Prostate gland (tissue), 2 donors: ENCODE data around the gene GRB10. TPM values are rescaled to one million over a fixed set of nuclear protein-coding genes. Genes with fewer than 3 reads are reported as not detected.
A peak's percentile ranks its signal among the peaks of the same experiment; 100 is the strongest.

ENCODE experiments used
- DNase-seq: peaks from one replicate; pipeline ENCODE4 v3.0.0-alpha.2; 2019; ENCODE audit warnings: low spot score
- H3K27ac ChIP-seq, 2 donors: fragments of 200-600 bp; sonication (generic); 2 replicates each; pipeline ENCODE4 v1.5.1; 2017 to 2019
- H3K27me3 ChIP-seq: fragments of 200-600 bp; sonication (generic); replicated peaks from 2 replicates; pipeline ENCODE4 v1.5.1; 2019; ENCODE audit not compliant: insufficient read depth
- H3K36me3 ChIP-seq, 2 donors: fragments of 200-600 bp; sonication (generic); 1 replicate in 1 of 2; 2 replicates in 1 of 2; pipeline versions ENCODE4 v1.5.1 to v1.8.1; 2017 to 2019
- H3K4me1 ChIP-seq: fragments of 200-600 bp; sonication (generic); replicated peaks from 2 replicates; pipeline ENCODE4 v1.5.1; 2019
- H3K4me3 ChIP-seq, 2 donors: fragments of 200-600 bp; sonication (generic); 2 replicates each; pipeline ENCODE4 v1.5.1; 2017 to 2019
- H3K9me3 ChIP-seq: fragments of 200-600 bp; sonication (generic); 2 replicates; pipeline ENCODE4 v1.5.1; 2017
- POLR2A ChIP-seq: fragments of 450-650 bp; IDR thresholded peaks from one replicate; pipeline ENCODE4 v1.6.1; 2016; ENCODE audit warnings: antibody characterized with exemption, mild to moderate bottlenecking
- POLR2AphosphoS5 ChIP-seq: sonication (generic); formaldehyde crosslinking; IDR thresholded peaks from one replicate; pipeline ENCODE4 v1.6.1; 2017; ENCODE audit warnings: antibody characterized with exemption
- WGBS: methylation state at CpG from one replicate; pipeline ENCODE4 v1.1.5; 2018; 5-methylcytosine and 5-hydroxymethylcytosine counted together
- intact Hi-C: fragments of 100-400 bp; cut with DNase I; formaldehyde crosslinking; loops from one replicate; pipeline ENCODE4 v1.14.2; 2022
- total RNA-seq, 2 donors: library from RNA; depleted of rRNA; stranded (reverse); fragments of >200 nt; gene quantifications; one replicate each; pipeline ENCODE4 v1.1.0, GENCODE V29; 2016
- TF ChIP-seq, protein P1 (sequence below), 4 experiments: fragments of 200-600 bp in 2 of 4; fragments of 450-650 bp in 2 of 4; sonication (generic) in 2 of 4; IDR thresholded peaks; 1 replicate in 3 of 4; 2 replicates in 1 of 4; pipeline ENCODE4 v1.5.1; 2016 to 2019; ENCODE audit warnings: antibody characterized with exemption in 4 of 4, mild to moderate bottlenecking in 2 of 4, moderate library complexity in 2 of 4

Gene GRB10
- total RNA-seq, 2 donors from 2014 or later, result 54.3 to 63.1 TPM

DNA sequence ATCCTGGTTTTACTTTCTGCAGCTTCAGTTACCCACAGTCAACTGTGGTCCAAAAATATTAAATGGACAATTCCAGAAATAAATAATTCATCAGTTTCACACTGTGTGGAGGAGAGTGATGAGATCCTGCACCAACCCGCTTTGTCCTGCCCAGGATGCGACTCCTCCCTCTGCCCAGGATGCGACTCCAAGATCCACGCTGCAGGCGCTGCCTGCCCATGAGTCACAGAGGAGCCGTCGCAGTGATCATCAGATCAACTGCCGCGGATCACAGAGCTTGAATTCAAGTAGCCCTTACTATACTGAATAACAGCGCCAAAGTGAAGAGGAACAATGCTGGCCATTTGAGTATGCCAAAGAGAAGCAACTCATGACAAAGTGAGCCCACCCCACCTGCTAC lies 61.5 kb downstream of the GRB10 start:
- Histone ChIP-seq H3K4me1 (peaks cover 2% of the 10 kb centered on the region), H3K4me3 (no peak overlapping the region), H3K36me3 (no peaks in the 10 kb centered on the region), H3K27me3 (no peaks in the 10 kb centered on the region), H3K27ac (no peak overlapping the region), H3K9me3 (no peaks in the 10 kb centered on the region)
- DNase-seq, result peak; percentile 4
- intact Hi-C loops, result no loop called here
- no peak for TF ChIP-seq POLR2AphosphoS5
- 80% methylated on average over 10 of the region's 10 CpGs for WGBS

DNA sequence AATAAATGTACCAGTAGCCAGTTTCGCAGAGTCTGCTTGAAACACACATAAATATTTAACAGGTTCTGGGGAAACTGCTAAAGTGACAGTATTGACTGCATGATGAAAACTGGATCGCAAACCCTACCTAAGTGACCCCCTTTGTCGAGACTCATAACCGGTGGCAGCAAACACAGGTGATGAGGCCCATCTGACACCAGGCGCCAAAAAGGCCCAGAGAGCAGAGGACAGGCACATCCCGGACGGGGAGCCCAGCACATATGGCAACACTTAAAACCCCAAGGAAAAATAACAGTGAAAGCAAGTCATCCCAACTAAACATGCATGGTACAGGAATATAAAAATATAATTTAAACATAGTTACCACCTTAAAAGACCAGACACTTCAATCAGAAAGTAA lies 62.4 kb downstream of the GRB10 start:
- Histone ChIP-seq H3K36me3 (no peaks in the 10 kb centered on the region), H3K9me3 (no peaks in the 10 kb centered on the region), H3K4me3 (no peak overlapping the region), H3K4me1 (peaks cover 5% of the 10 kb centered on the region), H3K27me3 (no peaks in the 10 kb centered on the region), H3K27ac (no peak overlapping the region)
- peak; percentile 3 for DNase-seq
- TF ChIP-seq POLR2A, result no peak
- TF ChIP-seq, protein P1, sequence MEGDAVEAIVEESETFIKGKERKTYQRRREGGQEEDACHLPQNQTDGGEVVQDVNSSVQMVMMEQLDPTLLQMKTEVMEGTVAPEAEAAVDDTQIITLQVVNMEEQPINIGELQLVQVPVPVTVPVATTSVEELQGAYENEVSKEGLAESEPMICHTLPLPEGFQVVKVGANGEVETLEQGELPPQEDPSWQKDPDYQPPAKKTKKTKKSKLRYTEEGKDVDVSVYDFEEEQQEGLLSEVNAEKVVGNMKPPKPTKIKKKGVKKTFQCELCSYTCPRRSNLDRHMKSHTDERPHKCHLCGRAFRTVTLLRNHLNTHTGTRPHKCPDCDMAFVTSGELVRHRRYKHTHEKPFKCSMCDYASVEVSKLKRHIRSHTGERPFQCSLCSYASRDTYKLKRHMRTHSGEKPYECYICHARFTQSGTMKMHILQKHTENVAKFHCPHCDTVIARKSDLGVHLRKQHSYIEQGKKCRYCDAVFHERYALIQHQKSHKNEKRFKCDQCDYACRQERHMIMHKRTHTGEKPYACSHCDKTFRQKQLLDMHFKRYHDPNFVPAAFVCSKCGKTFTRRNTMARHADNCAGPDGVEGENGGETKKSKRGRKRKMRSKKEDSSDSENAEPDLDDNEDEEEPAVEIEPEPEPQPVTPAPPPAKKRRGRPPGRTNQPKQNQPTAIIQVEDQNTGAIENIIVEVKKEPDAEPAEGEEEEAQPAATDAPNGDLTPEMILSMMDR (IDR thresholded peaks at IDR 0.05), result no peak
- TF ChIP-seq POLR2AphosphoS5, result no peak
- WGBS, result 58% methylated on average over 7 of the region's 7 CpGs
- intact Hi-C loops, result no loop called here

DNA sequence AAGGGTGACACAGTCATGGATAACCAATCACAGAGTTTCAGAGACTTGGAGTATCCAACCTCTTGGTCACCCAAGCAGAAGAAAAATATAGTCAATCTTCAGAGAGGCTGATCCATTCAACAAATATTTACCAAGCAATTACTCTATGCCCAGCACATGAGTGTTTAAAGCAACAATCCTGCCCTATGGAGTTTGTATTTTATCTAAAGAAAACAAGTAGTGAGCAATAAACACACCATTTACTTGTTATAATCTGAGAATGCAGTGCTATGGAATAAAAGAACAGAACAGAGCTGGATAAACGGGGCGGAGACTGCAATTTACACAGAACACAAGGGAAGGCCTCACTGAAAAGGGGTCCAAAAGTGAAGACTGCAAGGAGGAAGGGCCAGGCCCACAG lies 63.8 kb downstream of the GRB10 start:
- Histone ChIP-seq H3K9me3 (no peaks in the 10 kb centered on the region), H3K4me1 (peaks cover 5% of the 10 kb centered on the region), H3K4me3 (no peak overlapping the region), H3K27me3 (no peaks in the 10 kb centered on the region), H3K27ac (no peak overlapping the region), H3K36me3 (no peaks in the 10 kb centered on the region)
- WGBS, result 65% methylated on average over 2 of the region's 2 CpGs
- intact Hi-C loops, result no loop called here
- no peak for TF ChIP-seq POLR2AphosphoS5
- TF ChIP-seq, protein P1 (IDR thresholded peaks at IDR 0.05), result no peak
- TF ChIP-seq POLR2A, result no peak
- DNase-seq, result no peak

DNA sequence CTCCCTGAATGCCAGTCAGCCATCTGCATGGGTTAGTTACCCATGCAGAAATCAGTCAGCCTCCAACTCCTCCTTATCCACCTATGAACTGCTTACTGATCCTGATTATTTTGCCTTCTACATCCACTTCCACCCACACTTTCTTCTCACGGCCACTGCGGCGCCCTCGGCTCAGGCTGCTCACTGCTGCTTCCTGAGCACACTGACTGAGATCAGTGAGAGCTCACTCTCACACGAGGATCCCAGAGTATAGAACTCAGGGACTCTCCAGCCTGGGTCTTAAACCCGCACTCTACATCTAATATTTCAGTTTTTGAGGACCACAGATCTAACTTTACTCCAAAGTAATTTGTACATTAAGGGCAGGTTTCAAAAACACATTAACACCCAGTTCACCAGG lies 64.4 kb downstream of the GRB10 start:
- Histone ChIP-seq H3K36me3 (no peaks in the 10 kb centered on the region), H3K4me1 (peaks cover 5% of the 10 kb centered on the region), H3K4me3 (no peak overlapping the region), H3K27me3 (no peaks in the 10 kb centered on the region), H3K9me3 (no peaks in the 10 kb centered on the region), H3K27ac (no peak overlapping the region)
- WGBS, result 83% methylated on average over 6 of the region's 6 CpGs
- intact Hi-C loops, result no loop called here
- no peak for DNase-seq
- TF ChIP-seq POLR2A (no peak), POLR2AphosphoS5 (no peak)
- TF ChIP-seq, protein P1 (IDR thresholded peaks at IDR 0.05), result no peak

DNA sequence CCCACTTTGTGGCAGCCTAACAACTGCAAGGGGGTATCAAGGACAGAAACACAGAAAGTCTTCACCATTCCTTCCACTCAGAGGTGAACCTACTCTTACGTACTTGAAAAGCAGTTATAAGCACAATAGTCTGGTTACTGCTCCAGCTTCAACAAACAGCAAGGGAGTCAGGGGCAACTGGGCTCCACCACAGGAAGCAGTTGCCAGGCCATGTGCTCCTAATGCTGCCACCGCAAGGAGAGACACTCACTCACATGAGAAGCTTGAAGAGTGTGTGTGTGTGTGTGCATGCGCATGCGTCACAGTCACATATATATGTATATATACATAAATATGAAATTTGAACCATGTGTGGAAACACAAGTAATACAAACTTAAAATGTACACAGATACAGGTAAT lies 65.5 kb downstream of the GRB10 start:
- TF ChIP-seq POLR2AphosphoS5 (no peak), POLR2A (no peak)
- TF ChIP-seq, protein P1 (IDR thresholded peaks at IDR 0.05), result no peak
- Histone ChIP-seq H3K9me3 (no peaks in the 10 kb centered on the region), H3K4me1 (peaks cover 5% of the 10 kb centered on the region), H3K27me3 (no peaks in the 10 kb centered on the region), H3K4me3 (no peak overlapping the region), H3K27ac (no peak overlapping the region), H3K36me3 (no peaks in the 10 kb centered on the region)
- WGBS, result 96% methylated on average over 4 of the region's 4 CpGs
- DNase-seq, result no peak
- intact Hi-C loops, result no loop called here
